SK-MEL-5 (cell line): ENCODE results near the gene SMARCA4. TPM values are rescaled to one million over a fixed set of nuclear protein-coding genes. Genes with fewer than 3 reads are reported as not detected.
"Not testable (repeated sequence)": the region's sequence is repeated elsewhere in the genome, so short reads cannot be mapped to it uniquely, and the experiment has no call there.

Experiments
- DNase-seq: peaks from one replicate; pipeline ENCODE4 v3.0.0-alpha.2; 2016; ENCODE audit warnings: low read depth, low spot score
- in situ Hi-C: cut with HindIII; loops from 2 replicates; pipeline ENCODE4 v1.10.0; 2016; ENCODE audit warnings: low sequenced_read_pairs, high pct_unique_total_duplicates, low pct_unique_long_range_greater_than_20kb
- total RNA-seq: library from RNA; depleted of rRNA; stranded (reverse); fragments of >200 nt; shearing (Covaris generic); gene quantifications from 2 replicates; pipeline ENCODE4 v1.2.3, GENCODE V29; 2014

Gene SMARCA4
- total RNA-seq, 1 experiment from 2014 or later, result 5.8 TPM

GRCh38 chr19:11067356-11068113 lies 106.7 kb downstream of the SMARCA4 start:
- in situ Hi-C loops, result no loop called here
- no peak for DNase-seq

GRCh38 chr19:11069561-11069960 lies 108.7 kb downstream of the SMARCA4 start:
- in situ Hi-C loops, result no loop called here
- DNase-seq, result no peak

- in situ Hi-C loops, result no loop called here
- no peak for DNase-seq
Observed at GRCh38 chr19:11070123-11070522, 109.3 kb downstream of the SMARCA4 start.

- no peak for DNase-seq
- in situ Hi-C loops, result no loop called here
Observed at GRCh38 chr19:11073568-11073967, 112.7 kb downstream of the SMARCA4 start.

DNA sequence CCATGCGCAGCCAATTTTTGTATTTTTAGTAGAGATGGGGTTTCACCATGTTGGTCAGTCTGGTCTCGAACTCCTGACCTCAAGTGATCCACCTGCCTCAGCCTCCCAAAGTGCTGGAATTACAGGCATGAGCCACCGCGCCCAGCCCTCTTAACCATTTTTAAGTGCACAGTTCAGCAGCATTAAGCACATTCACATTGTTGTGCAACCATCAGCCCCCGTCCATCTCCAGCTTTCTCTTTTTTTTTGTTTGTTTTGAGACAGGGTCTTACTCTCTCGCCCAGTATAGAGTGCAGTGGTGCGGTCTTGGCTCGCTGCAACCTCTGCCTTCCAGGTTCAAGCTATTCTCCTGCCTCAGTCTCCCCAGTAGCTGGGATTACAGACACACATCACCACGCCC lies 116.0 kb downstream of the SMARCA4 start:
- in situ Hi-C loops, DNase-seq: not testable (repeated sequence)

DNA sequence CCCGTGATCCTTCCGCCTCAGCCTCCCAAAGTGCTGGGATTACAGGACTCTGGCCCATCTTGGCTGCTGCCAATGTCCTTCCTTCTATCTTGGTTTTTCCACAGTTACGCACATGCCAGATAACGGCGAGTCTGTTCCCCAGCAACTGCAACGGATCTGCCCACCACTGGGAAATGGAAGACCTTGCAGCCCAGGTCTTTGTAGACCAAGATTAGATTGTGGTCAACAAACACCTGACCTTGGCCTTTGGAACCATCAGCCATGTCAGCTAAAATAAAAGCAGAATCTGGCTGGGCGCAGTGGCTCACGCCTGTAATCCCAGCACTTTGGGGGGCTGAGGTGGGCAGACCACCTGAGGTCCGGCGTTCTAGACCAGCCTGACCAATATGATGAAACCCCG lies 118.1 kb downstream of the SMARCA4 start:
- in situ Hi-C loops, result no loop called here
- DNase-seq, result no peak

GRCh38 chr19:11079999-11080398 lies 119.2 kb downstream of the SMARCA4 start:
- in situ Hi-C loops, result no loop called here
- no peak for DNase-seq

DNA sequence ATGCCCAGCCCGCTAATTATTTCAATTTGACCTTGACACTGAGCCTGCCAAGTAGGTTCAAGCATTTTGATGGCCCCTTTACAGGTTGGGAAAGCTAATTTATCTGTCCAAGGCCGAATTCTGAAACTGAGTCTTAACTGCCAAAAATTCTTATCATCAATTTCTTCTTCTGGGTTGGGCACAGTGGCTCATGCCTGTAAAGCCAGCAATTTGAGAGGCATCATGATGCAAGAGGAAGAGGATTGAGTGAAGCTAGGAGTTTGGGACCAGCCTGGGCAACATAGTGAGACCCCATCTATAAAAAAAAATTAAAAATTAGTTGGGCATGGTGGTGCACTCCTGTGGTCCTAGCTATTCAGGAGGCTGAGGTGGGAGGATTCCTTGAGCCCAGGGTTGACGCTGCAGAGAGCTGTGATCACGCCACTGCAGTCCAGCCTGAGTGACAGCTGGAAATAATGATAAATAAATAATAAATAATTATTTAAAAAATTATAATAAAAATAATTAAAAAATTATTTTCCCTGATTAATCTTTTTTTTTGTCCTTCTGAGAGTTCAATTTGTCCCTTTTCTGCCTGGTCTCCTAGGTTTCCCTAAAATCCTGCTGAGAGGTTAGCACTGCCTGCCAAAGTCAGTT lies 127.2 kb downstream of the SMARCA4 start:
- no peak for DNase-seq
- in situ Hi-C loops, result no loop called here

DNA sequence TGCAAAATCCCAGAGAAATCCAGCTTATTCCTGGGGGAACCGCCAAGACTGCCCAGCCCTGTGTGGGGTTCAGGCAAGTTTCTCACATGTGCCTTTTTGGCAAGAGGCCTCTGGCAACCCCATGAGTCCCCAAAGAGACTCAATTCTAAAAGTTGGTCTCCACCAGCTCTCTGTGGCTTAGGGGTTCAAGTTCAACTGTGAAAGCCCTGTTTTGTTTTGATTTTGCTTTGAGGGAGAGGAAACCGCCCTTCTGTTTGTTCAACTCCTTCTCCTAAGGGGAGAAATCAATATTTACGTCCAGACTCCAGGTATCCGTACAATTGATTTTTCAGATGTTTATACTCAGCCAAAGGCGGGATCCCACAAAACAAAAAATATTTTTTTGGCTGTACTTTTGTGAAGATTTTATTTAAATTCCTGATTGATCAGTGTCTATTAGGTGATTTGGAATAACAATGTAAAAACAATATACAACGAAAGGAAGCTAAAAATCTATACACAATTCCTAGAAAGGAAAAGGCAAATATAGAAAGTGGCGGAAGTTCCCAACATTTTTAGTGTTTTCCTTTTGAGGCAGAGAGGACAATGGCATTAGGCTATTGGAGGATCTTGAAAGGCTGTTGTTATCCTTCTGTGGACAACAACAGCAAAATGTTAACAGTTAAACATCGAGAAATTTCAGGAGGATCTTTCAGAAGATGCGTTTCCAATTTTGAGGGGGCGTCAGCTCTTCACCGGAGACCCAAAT lies 127.8 kb downstream of the SMARCA4 start:
- in situ Hi-C loops, result no loop called here
- DNase-seq, result no peak

- peak; percentile 95 for DNase-seq
- in situ Hi-C loops, result no loop called here
Observed at GRCh38 chr19:11089254-11090013, 128.6 kb downstream of the SMARCA4 start, which contains the start of gene LDLR. Gene LDLR, plus strand, starts transcription at chr19:11089463. Its CDS starts 86 bp downstream, at chr19:11089549.

DNA sequence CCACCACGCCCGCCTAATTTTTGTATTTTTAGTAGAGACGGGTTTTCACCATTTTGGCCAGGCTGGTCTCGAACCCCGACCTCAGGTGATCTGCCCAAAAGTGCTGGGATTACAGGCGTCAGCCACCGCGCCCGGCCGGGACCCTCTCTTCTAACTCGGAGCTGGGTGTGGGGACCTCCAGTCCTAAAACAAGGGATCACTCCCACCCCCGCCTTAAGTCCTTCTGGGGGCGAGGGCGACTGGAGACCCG lies 129.1 kb downstream of the SMARCA4 start:
- in situ Hi-C loops, DNase-seq: not testable (repeated sequence)

DNA sequence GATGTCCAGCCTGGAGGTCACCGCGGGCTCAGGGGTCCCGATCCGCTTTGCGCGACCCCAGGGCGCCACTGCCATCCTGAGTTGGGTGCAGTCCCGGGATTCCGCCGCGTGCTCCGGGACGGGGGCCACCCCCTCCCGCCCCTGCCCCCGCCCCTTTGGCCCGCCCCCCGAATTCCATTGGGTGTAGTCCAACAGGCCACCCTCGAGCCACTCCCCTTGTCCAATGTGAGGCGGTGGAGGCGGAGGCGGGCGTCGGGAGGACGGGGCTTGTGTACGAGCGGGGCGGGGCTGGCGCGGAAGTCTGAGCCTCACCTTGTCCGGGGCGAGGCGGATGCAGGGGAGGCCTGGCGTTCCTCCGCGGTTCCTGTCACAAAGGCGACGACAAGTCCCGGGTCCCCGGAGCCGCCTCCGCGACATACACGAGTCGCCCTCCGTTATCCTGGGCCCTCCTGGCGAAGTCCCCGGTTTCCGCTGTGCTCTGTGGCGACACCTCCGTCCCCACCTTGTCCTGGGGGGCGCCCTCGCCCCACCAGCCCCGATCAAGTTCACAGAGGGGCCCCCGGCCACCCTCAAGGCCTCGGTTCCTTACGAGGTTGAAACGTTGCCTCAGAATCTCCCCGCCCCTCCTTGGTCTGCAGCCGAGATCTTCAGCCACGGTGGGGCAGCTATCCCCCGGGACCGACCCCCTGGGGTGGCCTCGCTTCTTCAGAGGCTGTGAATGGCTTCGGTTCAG lies 129.6 kb downstream of the SMARCA4 start:
- in situ Hi-C loops, result no loop called here
- DNase-seq, result peak; percentile 95

- DNase-seq, result no peak
- in situ Hi-C loops, result no loop called here
Observed at GRCh38 chr19:11090997-11091702, 130.3 kb downstream of the SMARCA4 start.

- DNase-seq, result peak; percentile 91
- in situ Hi-C loops, result no loop called here
Observed at GRCh38 chr19:11091703-11092153, 130.9 kb downstream of the SMARCA4 start.

DNA sequence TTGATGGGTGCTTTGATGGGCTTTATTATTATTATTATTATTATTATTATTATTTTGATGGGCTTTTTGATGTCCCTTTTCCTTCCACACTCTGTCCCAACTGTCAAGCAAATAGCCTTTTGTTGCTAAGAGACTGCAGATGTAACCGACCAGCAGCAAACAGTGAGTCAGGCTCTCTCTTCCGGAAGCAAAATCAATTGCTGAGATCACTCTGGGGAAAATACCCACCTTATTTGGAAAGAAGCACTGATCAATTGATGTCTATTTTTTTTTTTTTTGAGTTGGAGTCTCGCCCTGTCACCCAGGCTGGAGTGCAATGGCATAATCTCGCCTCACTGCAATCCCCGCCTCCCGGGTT lies 131.3 kb downstream of the SMARCA4 start:
- in situ Hi-C loops, result no loop called here
- DNase-seq, result peak; percentile 41

GRCh38 chr19:11093689-11094238 lies 132.9 kb downstream of the SMARCA4 start:
- DNase-seq, result no peak
- in situ Hi-C loops, result no loop called here

DNA sequence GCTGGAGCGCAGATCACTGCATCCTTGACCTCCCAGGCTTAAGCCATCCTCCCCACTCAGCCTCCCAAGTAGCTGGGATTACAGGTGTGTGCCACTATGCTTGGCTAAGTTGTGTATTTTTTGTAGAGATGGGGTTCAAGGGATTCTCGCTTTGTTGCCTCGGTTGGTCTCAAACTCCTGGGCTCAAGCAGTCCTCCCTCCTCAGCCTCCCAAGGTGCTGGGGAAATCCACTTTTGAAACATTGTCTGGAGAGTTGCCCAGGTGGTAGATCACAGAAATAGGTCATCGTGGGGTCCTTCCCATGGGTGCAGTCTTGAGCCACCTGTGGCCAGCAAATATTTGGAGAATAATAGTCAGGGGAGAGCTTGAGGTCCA lies 133.7 kb downstream of the SMARCA4 start:
- DNase-seq, result no peak
- in situ Hi-C loops, result no loop called here
